GM19438 (cell line): ENCODE data around the gene GRK3.

ENCODE experiments used
- ATAC-seq: cut with Tn5 transposase; IDR thresholded peaks from one replicate; pipeline ENCODE4 v1.9.1; 2021; ENCODE audit warnings: low read depth; ENCODE audit not compliant: unreplicated experiment

GRK3 gene

DNA sequence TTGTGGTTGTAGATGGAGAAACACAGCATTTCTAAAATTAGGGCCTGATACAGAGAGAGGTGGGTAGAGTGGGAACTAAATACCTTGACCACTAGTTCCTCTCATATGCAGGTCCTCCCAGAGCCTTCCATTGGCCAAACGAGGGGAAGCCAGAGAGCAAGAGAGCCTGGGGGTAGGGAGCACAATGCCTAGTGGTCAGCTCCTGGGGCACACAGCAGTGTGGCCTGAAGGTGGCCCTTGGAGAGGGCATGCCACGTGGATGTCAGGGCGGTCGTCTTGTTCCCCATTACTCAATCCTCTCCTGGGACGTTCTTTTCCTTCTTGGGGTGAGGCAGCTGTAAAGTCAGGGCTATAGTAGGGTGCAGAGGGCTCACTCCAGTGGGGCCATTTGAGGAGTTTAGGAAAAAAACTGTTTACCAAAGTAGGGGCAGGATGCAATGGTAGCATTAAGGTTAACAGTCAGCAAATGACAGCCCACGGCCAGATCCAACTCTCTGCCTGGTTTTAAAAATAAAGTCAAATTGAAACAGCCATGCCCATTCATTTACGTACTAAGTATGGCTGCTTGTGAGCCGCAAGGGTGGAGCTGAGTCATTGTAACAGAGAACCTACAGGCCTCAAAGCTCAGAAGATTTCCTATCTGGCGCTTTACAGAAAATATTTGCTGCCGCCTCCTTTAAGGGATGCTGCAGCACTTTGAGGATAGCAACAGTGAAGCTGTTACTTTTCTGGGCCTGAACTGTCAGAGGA, 185.1 kb downstream of the GRK3 start:
- ATAC-seq: no peak

- ATAC-seq: no peak
Measured at GRCh38 chr22:25750569-25751173, 186.2 kb downstream of the GRK3 start.

GRCh38 chr22:25751174-25751581, 186.7 kb downstream of the GRK3 start:
- no peak for ATAC-seq

- ATAC-seq: no peak
Measured at GRCh38 chr22:25752615-25753214, 188.2 kb downstream of the GRK3 start.

GRCh38 chr22:25753252-25753651, 188.8 kb downstream of the GRK3 start:
- ATAC-seq: no peak

- ATAC-seq: no peak
Measured at GRCh38 chr22:25754527-25755202, 190.2 kb downstream of the GRK3 start.

GRCh38 chr22:25757686-25758085, 193.2 kb downstream of the GRK3 start:
- no peak for ATAC-seq

DNA sequence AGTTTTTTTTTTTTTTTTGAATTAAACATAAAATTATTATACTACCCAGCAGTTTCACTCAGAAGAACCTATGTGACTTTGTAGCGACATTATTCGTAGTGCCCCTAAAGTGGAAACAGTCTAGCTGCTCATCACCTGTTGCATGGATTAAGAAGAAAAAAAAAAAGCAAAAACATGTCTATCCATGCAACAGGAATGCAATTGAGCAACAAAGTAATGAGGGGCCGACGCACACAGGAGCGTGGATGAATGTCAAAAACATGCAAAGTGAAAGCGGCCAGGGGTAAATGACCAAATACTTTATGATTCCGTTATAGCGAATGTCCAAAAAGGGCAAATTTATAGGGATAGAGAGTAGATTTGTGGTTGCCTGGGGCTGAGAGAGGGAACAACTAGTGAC, 193.8 kb downstream of the GRK3 start:
- ATAC-seq: no peak

GRCh38 chr22:25759825-25760231, 195.4 kb downstream of the GRK3 start:
- no peak for ATAC-seq

DNA sequence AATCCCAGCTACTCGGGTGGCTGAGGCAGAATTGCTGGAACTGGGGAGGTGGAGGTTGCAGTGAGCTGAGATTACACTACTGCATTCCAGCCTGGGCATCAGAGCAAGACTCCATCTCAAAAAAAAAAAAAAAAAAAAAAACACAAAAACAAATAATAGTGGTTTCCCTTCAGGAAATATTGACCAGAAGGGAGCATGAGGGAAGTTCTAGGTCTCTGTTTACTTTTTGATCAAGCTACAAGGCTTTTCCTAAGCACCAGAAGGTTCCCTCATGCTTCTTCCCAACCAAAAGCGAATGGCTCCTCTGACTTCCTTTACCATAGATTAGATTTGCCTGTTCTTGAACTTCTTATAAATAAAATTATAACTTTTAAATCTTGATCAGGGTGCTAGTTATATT, 195.8 kb downstream of the GRK3 start:
- ATAC-seq: no peak

GRCh38 chr22:25760848-25761595, 196.5 kb downstream of the GRK3 start:
- ATAC-seq: no peak

- ATAC-seq: no peak
Measured at GRCh38 chr22:25762147-25762546, 197.7 kb downstream of the GRK3 start.

GRCh38 chr22:25763239-25763777, 198.8 kb downstream of the GRK3 start:
- no peak for ATAC-seq

GRCh38 chr22:25764270-25765015, 200.0 kb downstream of the GRK3 start:
- ATAC-seq: no peak

GRCh38 chr22:25765016-25765367, 200.5 kb downstream of the GRK3 start:
- no peak for ATAC-seq

DNA sequence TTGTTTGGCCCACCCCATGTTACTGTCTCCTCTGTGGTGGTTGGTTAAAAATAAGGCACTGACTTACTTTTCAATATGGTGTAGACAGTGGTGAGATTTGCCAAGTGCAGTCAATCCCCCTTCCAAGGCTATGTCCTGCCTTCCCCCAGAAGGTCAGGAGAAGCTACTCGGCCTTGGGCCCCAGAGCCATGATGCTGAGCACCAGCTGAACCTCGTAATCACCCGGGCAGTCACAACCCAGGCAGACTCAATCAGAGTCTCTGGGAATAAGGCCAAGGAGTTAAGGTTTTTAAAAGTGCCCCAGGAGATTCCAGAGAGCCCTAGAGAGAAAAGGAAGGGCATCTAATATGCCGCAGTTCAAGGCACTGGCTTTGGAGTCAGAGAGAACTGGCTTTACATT, 201.3 kb downstream of the GRK3 start:
- ATAC-seq: no peak

- no peak for ATAC-seq
Measured at GRCh38 chr22:25766418-25766817, 201.9 kb downstream of the GRK3 start.

DNA sequence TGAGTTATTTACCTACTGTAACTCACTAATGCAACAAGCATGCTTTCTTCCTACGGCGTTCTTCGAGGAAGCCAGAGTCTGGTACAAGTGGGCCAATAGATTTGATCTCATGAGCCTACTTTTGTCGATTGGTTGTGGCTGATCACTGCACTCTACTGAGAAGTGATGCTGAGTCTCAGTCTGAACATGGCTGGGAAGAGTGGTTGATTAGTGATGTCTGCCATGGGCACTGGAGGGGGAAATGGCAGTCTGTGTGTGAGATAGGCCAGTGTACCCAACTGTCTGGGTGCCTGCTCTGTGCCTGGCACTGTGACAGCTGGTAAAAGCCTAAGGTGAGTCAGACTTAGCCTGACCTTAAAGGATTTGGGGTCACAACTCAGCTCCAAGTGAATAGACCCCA, 205.9 kb downstream of the GRK3 start:
- no peak for ATAC-seq

DNA sequence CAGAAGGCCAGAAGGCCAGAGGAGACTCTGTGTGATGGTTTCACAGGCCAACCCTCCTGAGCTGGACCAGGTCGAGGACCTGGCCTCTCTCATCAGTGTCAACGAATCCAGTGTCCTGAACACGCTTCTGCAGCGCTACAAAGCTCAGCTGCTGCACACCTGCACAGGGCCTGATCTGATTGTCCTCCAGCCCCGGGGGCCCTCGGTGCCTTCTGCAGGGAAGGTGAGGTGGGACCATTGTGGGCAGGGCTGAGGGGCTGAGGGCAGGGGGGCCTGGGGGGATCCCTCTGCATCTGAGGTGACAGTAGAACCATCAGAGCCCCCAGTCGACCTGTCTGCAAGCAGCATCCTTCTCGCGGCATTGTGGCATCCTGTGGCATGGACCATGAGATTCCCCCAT, 207.8 kb downstream of the GRK3 start:
- ATAC-seq: no peak

- ATAC-seq: no peak
Measured at GRCh38 chr22:25774575-25775026, 210.1 kb downstream of the GRK3 start.
